Brain microvascular endothelial cell (primary cell): ENCODE data around the gene CUEDC2.

Experiments
- DNase-seq: peaks from one replicate; pipeline ENCODE4 v3.0.0-alpha.2; 2020
- H3K27ac ChIP-seq: fragments of 250-450 bp; sonication (Bioruptor Pico); 2 replicates; pipeline ENCODE4 v1.5.1; 2020; ENCODE audit warnings: mild to moderate bottlenecking, moderate library complexity
- H3K27me3 ChIP-seq: fragments of 250-450 bp; sonication (Bioruptor Pico); replicated peaks from 2 replicates; pipeline ENCODE4 v1.5.1; 2020; ENCODE audit warnings: mild to moderate bottlenecking
- H3K36me3 ChIP-seq: fragments of 250-450 bp; sonication (Bioruptor Pico); replicated peaks from 2 replicates; pipeline ENCODE4 v1.5.1; 2020; ENCODE audit warnings: mild to moderate bottlenecking
- H3K4me3 ChIP-seq: 2 replicates; pipeline ENCODE4 v1.5.1; 2011; ENCODE audit warnings: low read depth, mild to moderate bottlenecking, control low read depth, low read length, moderate library complexity
- in situ Hi-C: cut with HindIII; loops from 2 replicates; pipeline ENCODE4 v1.10.0; 2017; ENCODE audit warnings: low sequenced_read_pairs, low pct_ligation_motif_present
- TF ChIP-seq, protein P1 (sequence below): IDR thresholded peaks from 2 replicates; pipeline ENCODE4 v1.5.1; 2011; ENCODE audit warnings: low read depth, mild to moderate bottlenecking, moderate library complexity, low read length, control low read depth, inconsistent platforms; ENCODE audit errors: missing control alignments

CUEDC2 gene

GRCh38 chr10:102405108-102405571 is 27.2 kb downstream of the CUEDC2 start:
- H3K4me3 ChIP-seq: no peak overlapping the region
- peaks cover 16% of the 10 kb centered on the region for H3K36me3 ChIP-seq
- no peak for DNase-seq
- peaks cover 8% of the 10 kb centered on the region for H3K27me3 ChIP-seq
- TF ChIP-seq, protein P1, sequence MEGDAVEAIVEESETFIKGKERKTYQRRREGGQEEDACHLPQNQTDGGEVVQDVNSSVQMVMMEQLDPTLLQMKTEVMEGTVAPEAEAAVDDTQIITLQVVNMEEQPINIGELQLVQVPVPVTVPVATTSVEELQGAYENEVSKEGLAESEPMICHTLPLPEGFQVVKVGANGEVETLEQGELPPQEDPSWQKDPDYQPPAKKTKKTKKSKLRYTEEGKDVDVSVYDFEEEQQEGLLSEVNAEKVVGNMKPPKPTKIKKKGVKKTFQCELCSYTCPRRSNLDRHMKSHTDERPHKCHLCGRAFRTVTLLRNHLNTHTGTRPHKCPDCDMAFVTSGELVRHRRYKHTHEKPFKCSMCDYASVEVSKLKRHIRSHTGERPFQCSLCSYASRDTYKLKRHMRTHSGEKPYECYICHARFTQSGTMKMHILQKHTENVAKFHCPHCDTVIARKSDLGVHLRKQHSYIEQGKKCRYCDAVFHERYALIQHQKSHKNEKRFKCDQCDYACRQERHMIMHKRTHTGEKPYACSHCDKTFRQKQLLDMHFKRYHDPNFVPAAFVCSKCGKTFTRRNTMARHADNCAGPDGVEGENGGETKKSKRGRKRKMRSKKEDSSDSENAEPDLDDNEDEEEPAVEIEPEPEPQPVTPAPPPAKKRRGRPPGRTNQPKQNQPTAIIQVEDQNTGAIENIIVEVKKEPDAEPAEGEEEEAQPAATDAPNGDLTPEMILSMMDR: no peak
- no peak overlapping the region for H3K27ac ChIP-seq
- in situ Hi-C loops: no loop called here

- in situ Hi-C loops: no loop called here
- Histone ChIP-seq H3K36me3 (peaks cover 16% of the 10 kb centered on the region), H3K27ac (no peak overlapping the region), H3K4me3 (no peak overlapping the region), H3K27me3 (peaks cover 3% of the 10 kb centered on the region)
- TF ChIP-seq, protein P1: no peak
- no peak for DNase-seq
Measured at GRCh38 chr10:102404361-102405107, 27.8 kb downstream of the CUEDC2 start.

DNA sequence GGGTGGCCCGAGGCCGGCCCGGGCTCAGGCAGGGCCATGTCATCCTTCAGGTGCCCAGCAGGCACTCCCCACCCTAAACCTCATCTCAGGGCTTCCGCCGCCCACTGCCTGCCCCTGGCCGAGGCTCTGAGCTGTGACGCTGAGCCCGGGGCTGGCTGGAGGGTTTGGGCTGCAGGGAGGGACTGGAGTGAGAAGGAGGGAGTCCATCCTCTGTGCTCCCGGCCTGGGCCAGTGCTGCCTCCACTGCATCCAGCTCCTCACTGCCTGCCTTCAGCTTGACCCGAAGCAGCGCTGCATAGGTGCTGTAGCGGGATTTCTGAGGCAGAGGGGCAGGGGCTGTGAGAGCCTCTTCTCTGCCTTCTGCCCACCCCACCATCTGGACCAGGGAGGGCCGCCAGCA is 29.3 kb downstream of the CUEDC2 start:
- Histone ChIP-seq H3K4me3 (no peak overlapping the region), H3K27me3 (no peaks in the 10 kb centered on the region), H3K36me3 (peaks cover 16% of the 10 kb centered on the region), H3K27ac (no peak overlapping the region)
- DNase-seq: no peak
- TF ChIP-seq, protein P1: no peak
- in situ Hi-C loops: no loop called here

- in situ Hi-C loops: no loop called here
- no peak for DNase-seq
- Histone ChIP-seq H3K4me3 (no peak overlapping the region), H3K27ac (no peak overlapping the region), H3K36me3 (peaks cover 21% of the 10 kb centered on the region), H3K27me3 (no peaks in the 10 kb centered on the region)
- TF ChIP-seq, protein P1: no peak
Measured at GRCh38 chr10:102402512-102402896, 29.9 kb downstream of the CUEDC2 start.

DNA sequence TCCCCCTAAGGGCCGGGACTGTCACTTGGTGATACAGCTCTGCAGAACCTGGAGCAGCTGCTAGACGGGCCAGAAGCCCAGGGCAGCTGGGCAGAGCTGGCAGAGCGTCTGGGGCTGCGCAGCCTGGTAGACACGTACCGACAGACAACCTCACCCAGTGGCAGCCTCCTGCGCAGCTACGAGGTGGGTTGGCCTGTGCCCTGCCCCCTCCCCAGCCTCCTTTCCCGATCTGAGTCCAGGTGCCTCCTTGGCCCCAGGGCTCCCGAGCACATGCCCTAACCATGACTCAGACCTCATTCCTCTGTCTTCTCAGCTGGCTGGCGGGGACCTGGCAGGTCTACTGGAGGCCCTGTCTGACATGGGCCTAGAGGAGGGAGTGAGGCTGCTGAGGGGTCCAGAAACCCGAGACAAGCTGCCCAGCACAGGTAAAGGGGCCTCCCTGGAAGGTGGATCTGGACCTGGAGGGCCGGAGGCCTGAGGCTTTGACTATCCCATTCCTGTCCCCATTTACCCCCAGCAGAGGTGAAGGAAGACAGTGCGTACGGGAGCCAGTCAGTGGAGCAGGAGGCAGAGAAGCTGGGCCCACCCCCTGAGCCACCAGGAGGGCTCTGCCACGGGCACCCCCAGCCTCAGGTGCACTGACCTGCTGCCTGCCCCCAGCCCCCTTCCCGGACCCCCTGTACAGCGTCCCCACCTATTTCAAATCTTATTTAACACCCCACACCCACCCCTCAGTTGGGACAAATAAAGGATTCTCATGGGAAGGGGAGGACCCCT is 30.5 kb downstream of the CUEDC2 start:
- TF ChIP-seq, protein P1: no peak
- Histone ChIP-seq H3K36me3 (peaks cover 22% of the 10 kb centered on the region), H3K27me3 (no peaks in the 10 kb centered on the region), H3K27ac (no peak overlapping the region), H3K4me3 (no peak overlapping the region)
- DNase-seq: peak; percentile 19
- in situ Hi-C loops: no loop called here

- no peak for DNase-seq
- Histone ChIP-seq H3K4me3 (no peak overlapping the region), H3K27ac (no peak overlapping the region), H3K36me3 (peaks cover 22% of the 10 kb centered on the region), H3K27me3 (no peaks in the 10 kb centered on the region)
- in situ Hi-C loops: no loop called here
- TF ChIP-seq, protein P1: no peak
Measured at GRCh38 chr10:102401342-102401654, 31.1 kb downstream of the CUEDC2 start.
